ENCODE results near the gene FHIP1B.

- TF ChIP-seq REST (IDR thresholded peaks at IDR 0.05; ENCODE audit: insufficient read depth in 1 of 2, low read depth in 2 of 2, low read length in 2 of 2) (no peak), SIN3A (IDR thresholded peaks at IDR 0.05; ENCODE audit: borderline replicate concordance, insufficient read depth, low read length) (no peak), TAF1 (IDR thresholded peaks at IDR 0.05; ENCODE audit: borderline replicate concordance, insufficient read depth, low read length) (no peak)
These were observed 24.0 kb downstream of the FHIP1B start for GRCh38 chr11:6210274-6210955.

Data from PFSK-1 (cell line).